ENCODE data around the gene LGMN.

Gene LGMN

DNA sequence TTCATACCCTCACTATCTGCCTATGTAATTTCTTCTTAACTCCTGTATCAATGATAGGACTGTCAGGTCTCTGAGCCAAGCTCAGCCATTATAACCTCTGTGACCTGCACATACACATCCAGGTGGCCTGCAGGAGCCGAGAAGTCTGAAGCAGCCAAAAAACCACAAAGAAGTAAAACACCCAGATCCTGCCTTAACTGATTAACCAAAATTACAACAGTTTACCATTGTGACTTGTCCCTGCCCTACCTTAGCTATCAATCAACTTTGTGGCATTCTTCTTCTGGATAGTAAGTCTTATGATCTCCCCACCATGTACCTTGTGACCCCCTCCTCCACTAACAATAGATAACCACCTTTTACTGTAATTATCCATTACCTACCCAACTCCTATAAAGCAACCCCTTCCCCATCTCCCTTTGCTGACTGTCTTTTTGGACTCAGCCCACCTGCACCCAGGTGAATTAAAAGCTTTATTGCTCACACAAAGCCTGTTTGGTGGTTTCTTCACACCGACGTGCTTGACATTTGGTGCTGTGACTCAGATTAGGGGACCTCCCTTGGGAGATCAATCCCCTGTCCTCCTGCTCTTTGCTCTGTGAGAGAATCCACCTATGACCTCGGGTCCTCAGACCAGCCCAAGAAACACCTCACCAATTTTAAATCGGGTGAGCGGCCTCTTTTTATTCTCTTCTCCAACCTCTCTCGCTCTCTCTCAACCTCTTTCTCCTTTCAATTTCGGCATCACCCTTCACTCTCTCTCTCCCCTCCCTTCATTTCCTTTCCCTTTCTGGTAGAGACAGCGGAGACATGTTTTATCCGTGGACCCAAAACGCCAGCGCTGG, 11.5 kb upstream of the LGMN start:
- DNase-seq, result no peak

DNA sequence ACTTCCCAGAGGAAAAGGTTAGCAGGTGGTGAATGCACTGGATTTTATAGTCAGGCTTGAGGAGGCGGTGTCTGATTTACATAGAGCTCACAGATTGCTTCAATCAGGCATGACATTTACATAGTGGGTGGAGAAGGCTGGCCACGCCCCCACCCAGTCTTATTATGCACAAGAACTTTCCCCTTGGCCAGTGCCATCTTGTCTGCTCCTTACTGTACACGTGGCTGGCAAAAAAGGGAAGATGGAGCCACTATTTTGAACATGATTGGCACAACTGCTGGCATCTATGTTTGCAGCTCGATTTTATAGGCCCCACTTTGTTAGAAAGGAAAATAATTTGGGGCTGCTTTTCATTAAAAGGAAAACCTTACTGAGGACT, 10.9 kb upstream of the LGMN start:
- peak; percentile 64 for DNase-seq

DNA sequence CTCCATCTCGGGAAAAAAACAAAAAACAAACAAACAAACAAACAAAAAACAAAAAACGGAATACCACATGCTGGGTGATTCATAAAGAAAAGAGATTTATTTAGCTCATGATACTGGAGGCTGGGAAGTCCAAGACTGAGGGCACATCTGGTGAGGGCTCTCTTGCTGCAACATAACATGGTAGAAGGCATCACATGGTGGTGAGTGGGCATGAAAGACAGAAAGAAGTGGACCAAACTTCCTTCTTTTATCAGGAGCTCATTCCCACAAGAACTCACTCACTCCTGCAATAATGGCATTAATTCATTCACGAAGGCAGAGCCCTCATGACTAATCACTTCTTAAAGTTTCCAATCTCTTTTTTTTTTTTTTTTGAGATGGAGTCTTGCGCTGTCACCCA, 8.0 kb upstream of the LGMN start:
- no peak for DNase-seq

DNA sequence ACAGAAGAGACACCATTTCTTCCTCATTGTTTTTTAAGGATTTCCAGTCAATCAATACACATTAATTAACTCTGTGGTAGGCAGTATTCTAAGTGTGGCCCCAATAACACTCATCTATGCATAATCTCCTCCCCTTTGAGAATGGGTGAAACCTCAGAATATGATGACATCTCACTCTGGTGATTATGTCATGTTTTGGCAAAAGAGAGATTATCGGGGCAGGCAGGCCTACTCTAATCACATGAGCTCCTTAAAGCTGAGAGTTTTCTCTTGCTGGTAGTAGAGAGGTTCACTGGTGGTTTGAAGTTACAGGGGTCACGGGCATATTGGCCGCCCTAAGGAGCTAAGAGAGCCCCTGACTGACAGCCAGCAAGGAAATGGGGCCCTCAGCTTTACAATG, 7.1 kb upstream of the LGMN start:
- DNase-seq, result peak; percentile 51

DNA sequence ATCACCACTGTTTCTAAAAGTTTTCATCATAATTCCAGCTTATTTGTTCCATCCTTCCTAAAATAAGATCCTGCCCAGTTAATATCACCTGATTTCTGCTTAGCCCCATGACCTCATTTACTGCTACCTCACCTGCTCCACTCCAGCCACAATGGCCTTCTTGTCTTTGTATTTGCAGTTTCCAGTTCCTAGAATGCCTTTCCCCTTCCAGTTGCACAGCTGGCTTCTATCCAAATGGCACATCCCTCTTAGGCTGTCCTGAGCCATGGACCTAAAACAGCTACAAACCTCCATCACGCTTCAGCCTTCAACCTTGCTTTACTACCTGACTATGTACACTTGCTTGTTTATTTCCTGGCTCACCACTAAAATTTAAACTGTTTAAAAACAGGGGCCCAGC, 6.5 kb upstream of the LGMN start:
- DNase-seq, result no peak

DNA sequence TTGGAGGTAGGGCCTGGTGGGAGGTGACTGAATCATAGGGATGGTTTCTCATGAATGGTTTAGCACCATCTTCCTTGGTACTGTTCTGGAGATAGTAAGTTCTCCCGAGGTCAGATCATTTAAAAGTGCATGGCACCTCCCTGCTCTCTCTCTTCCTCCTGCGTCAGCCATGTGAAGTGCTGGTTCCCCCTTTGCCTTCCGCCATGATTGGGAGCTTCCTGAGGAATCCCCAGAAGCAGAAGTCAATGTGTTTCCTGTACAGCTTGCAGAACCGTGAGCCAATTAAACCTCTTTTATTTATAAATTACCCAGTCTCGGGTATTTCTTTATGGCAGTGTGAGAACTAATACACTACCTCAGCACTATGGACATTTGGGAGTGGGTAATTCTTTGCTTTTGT, 4.8 kb upstream of the LGMN start:
- DNase-seq, result peak; percentile 33

DNA sequence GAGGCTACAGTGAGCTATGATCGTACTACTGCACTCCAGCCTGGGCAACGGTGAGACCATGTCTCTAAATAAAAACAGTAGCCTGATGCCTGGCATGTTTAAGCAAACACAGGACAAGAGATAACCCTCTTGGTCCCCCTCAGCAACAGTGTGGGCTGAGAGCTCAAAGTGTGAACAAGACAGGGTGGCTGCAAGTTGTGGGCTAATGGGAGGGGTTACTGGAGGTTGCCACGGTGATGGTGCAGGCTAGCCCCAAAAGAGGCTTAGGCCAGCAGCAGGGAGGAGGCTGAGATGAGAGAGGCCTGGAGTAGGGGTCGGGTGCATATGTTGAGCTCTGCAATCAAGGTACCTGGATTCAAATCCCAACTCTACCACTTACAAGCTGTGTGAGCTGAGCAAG, 3.4 kb upstream of the LGMN start:
- DNase-seq, result no peak

DNA sequence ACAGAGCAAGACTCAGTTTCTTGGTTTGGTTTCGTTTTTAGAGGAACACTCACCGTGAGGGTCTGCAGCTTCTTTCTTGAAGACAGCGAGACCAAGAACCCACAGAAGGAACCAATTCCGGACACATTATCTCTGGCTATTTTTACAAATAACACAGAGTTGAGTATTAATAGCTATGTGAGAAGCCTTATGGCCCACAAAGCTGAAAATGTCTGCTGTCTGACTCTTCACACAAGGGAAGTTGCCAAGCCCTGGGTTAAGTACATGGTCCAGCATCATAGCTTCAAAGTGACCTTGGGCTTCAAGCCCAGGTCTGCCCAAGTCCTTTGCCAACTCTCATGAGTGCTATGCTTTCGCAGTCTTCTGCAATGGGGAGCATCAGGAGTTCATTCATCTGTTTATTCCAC, 2.6 kb upstream of the LGMN start:
- DNase-seq, result no peak

DNA sequence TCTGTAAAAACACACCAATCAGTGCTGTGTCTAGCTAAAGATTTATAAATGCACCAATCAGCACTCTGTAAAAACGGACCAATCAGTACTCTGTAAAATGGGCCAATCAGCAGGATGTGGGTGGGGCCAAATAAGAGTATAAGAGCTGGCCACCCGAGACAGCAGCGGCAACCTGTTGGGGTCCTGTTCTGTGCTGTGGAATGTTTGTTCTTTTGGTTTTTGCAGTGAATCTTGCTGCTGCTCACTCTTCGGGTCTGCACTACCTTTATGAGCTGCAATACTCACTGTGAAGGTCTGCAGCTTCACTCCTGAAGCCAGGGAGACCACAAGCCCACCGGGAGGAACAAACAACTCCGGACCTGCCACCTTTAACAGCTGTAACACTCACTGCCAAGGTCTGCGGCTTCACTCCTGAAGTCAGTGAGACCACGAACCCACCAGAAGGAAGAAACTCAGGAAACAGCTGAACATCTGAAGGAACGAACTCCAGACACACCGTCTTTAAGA, 1.8 kb upstream of the LGMN start:
- peak; percentile 41 for DNase-seq

DNA sequence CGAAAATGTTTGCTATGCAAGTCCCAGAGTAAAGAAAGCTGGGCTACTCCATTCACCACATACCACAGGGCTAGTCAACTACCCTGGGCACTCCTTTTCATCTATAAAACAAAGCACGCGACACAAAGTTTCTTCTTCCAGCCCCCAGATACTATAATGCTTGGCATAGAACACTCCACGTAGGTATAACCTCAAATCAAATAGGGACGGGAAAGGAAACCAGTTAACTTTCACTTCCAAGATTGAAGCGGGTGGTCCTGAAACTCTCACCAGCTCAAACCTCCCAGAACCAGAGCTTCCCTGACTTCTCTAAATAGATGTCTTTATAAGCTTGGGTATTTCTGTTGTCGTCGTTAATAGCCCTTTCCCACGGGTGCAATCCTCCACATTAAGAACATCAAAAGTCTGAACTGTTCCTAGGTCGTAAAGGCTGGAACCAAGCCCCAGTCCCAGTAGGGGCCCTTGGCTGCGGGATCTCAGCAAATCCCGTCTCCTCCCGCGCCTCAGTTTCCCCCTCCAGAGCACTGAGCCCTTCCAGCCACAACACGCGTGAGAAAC, 647 bp downstream of the LGMN start:
- DNase-seq, result no peak

DNA sequence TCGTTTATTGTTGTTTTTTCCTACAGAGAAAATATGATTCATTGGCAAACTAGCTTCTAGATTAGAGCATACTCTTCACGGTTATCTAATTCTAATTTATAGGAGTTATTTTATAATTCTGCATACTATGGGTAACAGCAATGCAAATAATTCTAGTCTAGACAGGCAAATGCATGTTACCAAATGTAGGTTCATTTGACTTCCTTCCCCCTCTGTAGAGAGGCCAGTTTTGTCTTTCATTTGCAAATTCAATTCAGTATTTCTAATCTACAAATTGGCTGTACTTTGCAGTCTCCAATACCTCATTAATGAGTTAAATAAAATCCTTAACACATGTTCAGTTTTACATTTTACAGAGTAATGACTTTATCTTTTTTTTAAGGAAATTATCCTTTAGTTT, 4.2 kb downstream of the LGMN start:
- no peak for DNase-seq

DNA sequence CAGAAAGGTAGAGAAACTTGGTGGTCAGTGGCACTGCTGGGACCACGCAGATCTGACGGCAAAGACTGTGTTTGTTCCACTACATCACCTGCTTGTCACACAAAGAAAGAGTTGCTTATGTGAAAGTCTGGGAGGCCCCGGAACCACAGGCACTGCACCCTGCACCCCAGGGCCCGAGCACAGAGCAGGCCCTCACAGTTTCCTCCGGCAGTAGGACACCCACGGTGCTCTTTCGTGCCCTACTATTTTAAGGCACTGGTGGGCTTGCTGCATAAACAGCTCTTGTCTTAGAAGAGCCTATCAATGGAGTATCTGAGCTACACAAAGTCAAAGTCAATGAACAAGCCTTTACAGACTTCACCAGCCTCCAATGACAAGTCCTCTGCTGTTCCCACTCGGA, 8.0 kb downstream of the LGMN start:
- no peak for DNase-seq

DNA sequence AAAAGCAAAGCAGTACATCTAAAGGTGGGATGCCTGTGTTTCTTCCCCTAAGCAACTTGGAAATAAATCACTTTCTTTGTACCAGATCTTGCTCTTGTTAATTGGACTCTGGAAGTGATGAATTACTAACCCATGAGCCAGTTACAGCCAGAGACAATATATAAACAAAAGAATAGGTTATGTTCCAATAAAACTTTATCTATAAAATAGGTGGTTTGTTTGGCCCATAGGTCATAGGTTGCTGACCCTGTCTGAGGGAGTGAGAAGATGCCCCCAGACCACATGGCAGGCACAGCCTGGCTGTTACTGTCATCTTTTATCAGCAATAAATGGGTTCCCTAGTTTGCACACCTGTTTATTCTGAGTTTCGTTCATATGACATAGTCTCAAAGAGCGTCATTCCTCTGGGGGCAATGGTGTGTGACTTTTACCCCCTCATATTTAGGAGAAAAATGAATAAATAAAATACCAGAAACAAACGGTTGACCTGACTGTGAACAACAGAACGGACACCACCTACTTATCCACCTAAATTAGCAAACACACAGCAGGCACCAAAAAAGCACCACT, 10.7 kb downstream of the LGMN start:
- DNase-seq, result no peak

DNA sequence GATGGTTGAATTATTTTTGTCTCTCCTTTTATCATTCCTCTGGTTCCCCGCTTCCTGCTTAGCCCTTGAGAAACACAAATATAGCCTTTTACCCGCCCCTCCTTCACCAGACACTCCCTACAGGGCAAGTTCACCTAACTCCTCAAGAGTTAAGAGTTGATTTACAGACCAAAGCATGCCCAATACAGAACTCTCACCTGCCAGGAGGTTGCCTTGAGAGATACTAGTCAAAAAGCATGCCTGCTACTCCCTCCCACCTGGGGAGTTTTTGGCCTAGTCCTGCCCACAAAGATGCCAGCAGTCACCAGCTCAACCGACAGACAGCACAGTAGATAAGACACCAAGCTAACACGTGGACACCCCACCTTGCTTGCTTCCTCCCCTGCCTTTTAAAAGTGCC, 11.2 kb downstream of the LGMN start:
- DNase-seq, result peak; percentile 34

DNA sequence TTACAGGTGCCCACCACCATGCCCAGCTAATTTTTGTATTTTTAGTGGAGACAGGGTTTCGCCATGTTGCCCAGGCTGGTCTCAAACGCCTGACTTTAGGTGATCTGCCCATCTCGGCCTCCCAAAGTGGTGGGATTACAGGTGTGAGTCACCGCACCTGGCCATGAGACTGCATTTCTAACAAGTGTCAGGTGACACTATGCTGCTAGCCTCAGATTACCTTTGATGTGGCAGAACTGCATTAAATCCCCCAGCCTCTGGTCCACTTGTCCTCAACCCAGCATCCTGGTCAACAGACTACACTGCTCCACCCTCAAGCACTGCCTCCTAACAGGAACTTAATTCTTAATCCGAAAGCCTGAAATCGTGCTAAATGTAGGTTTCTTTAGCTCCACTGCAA, 13.1 kb downstream of the LGMN start:
- DNase-seq, result no peak

DNA sequence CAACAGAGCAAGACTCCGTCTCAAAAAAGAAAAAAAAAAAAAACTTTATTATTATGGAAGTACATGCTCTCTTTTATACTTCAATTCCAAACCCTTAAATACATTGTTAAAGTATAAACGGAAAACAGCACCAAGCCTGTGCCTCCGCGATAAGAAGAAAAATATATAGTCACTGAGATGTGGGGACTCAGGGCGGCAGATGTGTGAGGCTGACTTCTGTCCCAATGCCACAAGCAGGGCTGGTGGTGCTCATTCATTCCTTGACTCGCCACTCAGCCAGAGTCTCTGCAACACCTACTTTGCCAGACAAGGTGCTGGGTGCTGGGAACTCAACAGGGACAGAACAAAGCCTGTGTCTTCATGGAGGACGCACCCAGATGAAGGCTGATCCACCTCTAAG, 13.8 kb downstream of the LGMN start:
- peak; percentile 60 for DNase-seq

DNA sequence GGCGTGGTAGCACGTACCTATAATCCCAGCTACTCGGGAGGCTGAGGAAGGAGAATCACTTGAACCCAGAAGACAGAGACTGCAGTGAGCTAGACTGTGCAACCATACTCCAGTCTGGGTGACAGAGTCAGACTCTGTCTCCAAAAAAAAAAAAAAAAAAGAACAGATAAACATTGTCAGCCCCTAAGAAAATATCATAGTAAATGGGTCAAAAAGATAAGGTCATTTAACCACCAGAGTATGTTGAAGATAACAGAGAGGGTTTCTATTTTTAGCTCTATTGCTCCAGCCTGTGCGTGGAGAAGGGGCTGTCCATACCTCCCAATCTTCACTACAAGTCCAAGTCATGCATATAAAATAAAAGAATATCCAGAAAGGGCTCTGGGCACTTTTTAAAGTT, 15.4 kb downstream of the LGMN start:
- DNase-seq, result peak; percentile 60

DNA sequence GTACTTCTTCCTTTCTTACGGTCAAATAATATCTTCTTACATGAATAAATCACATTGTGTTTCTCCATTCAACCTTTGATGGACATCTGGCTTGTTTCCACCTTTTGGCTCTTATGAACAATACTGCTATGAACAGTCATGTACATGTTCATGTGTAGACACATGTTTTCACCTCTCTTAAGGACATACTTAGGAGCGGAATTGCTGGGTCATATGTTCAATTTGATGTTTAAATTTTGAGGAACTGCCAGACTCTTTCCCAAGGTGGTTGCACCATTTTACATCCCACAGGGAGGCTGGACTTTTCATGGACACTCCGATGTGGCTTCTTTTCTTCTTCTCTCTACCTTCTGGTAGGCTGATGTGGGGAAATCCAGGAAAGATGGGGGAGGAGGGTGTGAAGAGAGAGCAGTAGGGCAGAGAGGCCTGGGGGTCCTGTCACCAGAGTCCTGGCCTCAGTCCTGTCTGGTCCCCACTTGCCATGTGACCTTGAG, 16.8 kb downstream of the LGMN start:
- DNase-seq, result no peak

DNA sequence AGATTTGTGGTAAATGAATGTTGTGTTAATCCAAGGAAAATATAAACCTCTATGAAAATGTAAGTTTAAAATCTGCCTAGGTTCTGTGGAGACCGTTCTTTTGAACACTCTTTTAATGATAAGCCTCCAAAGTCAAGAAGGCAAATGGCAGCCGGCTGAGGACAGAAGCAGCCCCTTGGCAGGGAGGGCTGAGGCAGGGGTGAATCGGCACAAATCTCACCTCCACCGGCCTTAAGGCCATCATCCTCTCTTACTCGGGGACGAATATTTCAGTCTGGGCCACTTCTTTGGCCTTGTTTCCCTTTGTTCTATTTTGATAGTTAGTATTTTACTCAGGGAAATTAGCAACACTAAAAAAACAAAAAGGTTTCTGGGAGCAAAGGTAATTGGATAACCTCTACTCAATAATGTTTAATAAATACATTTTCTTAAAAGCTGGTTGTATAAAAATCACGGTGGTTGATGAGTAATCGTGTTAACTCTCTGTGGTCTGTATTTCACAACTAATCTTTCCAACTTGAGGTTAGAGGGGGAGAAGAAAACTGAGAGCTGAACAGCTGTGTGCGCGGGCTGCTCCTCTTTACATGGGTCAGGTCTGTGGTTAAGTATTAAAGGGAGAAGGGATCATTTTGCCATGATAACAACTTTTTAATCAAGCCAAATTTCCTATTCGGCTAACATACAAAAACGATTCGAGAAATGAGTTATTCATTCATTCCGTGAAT, 18.6 kb downstream of the LGMN start:
- peak; percentile 83 for DNase-seq

DNA sequence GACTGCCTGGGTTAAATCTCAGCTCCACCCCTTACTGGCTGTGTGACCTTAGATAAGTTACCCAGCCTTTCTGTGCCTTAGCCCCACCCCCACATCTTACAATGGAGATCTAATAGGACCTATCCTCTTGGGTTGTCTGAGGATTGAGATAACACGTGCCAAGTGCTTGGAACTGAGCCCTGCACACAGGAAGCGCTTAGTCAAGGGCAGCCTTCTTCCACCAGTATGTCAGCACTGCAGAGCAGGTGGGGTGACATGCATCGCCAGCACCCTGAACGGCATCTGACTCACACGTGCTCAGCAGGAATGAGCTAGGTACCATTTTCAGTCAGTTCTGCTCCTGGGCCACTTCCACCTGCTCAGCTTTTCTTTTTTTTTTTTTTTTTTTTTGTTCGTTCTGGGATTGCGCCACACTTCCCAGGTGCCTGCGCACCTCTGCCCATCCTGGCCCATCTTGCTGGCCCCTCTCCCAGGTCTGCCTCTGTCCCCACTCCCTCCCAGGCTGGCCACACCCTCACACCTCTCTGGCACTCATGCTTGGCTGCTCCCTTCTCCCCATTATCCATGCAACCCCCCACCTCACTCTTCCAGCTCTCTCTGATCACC, 19.6 kb downstream of the LGMN start:
- DNase-seq, result peak; percentile 79

DNA sequence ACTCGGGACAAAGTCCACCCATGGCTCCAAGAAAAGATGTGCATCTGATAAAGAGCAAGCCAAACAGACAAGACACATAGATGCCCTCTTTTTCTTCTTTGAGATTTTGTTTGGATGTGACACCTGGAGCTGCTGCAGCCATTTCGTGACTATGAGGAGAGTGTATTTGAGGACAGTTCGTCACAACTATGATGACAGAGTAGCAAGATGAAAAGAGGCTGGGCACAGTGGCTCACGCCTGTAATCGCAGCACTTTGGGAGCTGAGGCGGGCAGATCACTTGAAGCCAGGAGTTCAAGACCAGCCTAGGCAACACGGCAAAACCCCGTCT, 21.5 kb downstream of the LGMN start:
- DNase-seq, result no peak

DNA sequence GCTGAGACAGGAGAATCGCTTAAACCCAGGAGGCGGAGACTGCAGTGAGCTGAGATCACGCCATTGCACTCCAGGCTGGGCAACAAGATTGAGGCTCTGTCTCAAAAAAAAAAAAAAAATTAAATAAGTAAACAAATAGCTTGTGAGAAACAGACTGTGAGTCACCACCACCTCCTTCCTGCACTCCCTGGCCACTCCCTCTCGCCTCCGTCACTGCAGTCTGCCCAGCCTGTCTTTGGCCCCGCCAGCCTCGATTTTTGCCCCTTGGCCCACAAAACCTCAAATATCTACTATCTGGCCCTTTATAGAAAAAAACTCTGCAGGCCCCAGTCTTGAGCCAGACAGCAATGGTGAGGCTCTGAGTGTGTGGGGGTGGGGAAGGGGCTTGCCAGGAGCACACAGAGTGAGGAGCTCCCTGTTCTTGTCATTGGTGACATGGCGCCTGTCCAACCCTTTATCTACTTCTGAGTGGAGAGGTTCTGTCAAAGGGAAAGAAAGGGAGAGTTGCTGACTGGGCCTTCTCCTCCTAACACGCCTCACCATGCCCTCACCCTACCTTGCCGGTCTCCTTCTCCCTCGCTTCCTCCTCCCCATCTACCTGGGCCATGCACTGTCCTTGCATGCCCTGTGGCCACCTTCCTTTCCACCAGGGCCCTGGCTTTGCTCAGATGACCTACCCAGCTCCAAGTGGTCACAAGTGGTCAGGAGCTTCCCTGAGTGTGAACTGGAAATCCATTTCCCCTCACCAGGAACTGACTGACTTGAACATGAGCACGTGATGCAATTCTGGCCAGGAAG, 22.1 kb downstream of the LGMN start:
- peak; percentile 85 for DNase-seq
